ENCODE data around the gene DPF3.

DPF3 gene

GRCh38 chr14:72599579-72600470 lies 294.1 kb downstream of the DPF3 start:
- no peak for DNase-seq (ENCODE audit: low read depth)
- H3K4me3 ChIP-seq (replicated peaks; ENCODE audit: low read depth, low read length), result no peak overlapping the region
- TF ChIP-seq, protein P1, sequence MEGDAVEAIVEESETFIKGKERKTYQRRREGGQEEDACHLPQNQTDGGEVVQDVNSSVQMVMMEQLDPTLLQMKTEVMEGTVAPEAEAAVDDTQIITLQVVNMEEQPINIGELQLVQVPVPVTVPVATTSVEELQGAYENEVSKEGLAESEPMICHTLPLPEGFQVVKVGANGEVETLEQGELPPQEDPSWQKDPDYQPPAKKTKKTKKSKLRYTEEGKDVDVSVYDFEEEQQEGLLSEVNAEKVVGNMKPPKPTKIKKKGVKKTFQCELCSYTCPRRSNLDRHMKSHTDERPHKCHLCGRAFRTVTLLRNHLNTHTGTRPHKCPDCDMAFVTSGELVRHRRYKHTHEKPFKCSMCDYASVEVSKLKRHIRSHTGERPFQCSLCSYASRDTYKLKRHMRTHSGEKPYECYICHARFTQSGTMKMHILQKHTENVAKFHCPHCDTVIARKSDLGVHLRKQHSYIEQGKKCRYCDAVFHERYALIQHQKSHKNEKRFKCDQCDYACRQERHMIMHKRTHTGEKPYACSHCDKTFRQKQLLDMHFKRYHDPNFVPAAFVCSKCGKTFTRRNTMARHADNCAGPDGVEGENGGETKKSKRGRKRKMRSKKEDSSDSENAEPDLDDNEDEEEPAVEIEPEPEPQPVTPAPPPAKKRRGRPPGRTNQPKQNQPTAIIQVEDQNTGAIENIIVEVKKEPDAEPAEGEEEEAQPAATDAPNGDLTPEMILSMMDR (IDR thresholded peaks at IDR 0.05; ENCODE audit: low read length, missing control alignments), result no peak

DNA sequence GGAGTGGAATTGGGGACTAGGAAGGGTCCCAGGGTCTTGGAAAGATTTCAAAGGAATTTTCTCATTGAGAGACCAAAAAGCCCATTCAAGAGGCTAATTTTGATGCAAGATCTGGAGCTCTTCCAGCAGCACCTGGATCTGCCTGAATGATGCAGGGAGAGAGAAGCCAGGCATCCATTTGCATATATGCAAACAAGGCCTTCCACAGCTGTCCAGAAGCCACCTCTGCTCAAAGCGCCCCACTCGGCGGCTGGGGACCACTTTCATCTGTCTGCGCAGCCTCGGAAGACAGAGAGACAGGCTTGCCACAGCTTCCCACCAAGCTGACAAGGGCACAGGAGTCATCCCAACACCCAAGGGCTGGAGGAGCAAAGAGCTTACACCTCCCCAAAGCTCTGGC lies 295.6 kb downstream of the DPF3 start:
- H3K4me3 ChIP-seq (replicated peaks; ENCODE audit: low read depth, low read length), result no peak overlapping the region
- TF ChIP-seq, protein P1 (IDR thresholded peaks at IDR 0.05; ENCODE audit: low read length, missing control alignments), result no peak
- no peak for DNase-seq (ENCODE audit: low read depth)

DNA sequence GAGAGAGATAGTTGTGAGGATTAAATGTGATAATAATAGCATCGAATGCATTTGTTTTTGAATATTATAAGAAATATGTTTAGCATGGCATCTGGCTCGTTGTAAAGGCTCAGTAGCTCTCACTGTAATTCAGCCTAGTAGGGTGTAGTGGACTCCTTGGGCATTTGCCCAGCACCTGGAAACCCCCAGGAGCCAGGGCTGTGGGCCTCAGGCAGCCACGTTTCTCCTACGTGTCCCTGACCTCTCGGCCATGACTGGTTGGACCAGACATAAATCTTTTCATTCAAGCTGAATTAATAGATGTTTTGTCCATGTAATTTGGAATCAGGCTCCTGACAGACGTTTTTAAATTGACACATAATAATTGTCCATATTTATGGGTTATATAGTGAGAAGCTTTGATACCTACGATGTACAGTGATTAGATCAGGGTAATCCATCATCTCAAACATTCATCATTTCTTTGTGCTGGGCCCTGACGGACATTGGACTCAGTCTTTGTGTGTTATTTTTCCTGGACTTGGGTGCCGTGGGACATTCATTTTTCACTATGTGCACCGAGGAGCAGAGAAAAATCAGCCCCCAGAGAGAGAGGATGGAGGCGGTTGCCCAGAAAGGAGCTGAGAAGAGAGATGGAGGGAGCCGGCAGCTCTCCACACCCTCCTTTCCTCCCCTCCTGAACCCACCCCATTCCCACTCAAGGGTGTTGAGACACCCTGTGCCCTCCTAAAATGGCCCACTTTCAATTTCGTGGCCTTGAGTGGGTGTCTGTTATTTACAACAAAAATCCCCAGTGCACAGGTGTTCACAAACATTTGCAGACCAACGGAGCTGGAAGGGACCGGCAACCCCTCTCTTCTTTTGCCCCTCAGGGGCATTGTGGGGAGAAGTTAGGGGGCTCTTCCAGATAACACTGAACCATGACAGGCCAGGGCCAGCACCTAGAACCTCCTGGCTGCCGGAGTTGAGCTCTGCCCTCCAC lies 296.4 kb downstream of the DPF3 start:
- TF ChIP-seq, protein P1 (IDR thresholded peaks at IDR 0.05; ENCODE audit: low read length, missing control alignments), result no peak
- no peak overlapping the region for H3K4me3 ChIP-seq (replicated peaks; ENCODE audit: low read depth, low read length)
- no peak for DNase-seq (ENCODE audit: low read depth)

GRCh38 chr14:72595152-72595862 lies 298.6 kb downstream of the DPF3 start:
- H3K4me3 ChIP-seq (replicated peaks; ENCODE audit: low read depth, low read length), result no peak overlapping the region
- TF ChIP-seq, protein P1 (IDR thresholded peaks at IDR 0.05; ENCODE audit: low read length, missing control alignments), result no peak
- no peak for DNase-seq (ENCODE audit: low read depth)

- TF ChIP-seq, protein P1 (IDR thresholded peaks at IDR 0.05; ENCODE audit: low read length, missing control alignments), result no peak
- no peak for DNase-seq (ENCODE audit: low read depth)
- no peak overlapping the region for H3K4me3 ChIP-seq (replicated peaks; ENCODE audit: low read depth, low read length)
Measured at GRCh38 chr14:72594099-72594901, 299.6 kb downstream of the DPF3 start.

DNA sequence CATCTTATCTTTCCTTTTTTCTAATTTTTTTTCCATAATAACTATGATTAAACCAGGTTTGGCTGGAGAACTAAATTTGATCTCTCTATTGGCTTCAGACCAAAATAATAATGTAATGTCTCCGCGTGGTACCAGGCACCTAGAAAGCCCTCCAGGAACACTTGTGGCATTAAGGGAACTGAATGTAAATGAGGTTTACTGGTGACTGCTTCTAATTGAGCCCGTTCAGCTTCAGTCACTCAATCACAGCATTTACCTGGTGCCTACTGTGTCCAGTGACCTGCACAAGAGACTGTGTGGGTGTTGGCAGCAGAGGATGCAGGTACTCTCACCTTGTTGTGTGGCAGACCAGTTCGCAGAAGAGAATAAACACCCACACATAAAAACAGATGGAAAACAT lies 302.5 kb downstream of the DPF3 start:
- no peak for DNase-seq (ENCODE audit: low read depth)
- TF ChIP-seq, protein P1 (IDR thresholded peaks at IDR 0.05; ENCODE audit: low read length, missing control alignments), result no peak
- H3K4me3 ChIP-seq (replicated peaks; ENCODE audit: low read depth, low read length), result no peak overlapping the region

All from fibroblast of pulmonary artery (primary cell).